HFF-Myc (cell line): ENCODE results near the gene C14orf93.
A peak's percentile ranks its signal among the peaks of the same experiment; 100 is the strongest.
"Not testable (repeated sequence)": the region's sequence is repeated elsewhere in the genome, so short reads cannot be mapped to it uniquely, and the experiment has no call there.

ENCODE experiments used
- DNase-seq: peaks from one replicate; pipeline ENCODE4 v3.0.0-alpha.2; 2011; ENCODE audit warnings: low read depth; ENCODE audit errors: extremely low read depth
- H3K4me3 ChIP-seq: replicated peaks from 2 replicates; pipeline ENCODE4 v1.5.1; 2011; ENCODE audit warnings: low read depth, mild to moderate bottlenecking, control low read depth, low read length
- CTCF ChIP-seq: IDR thresholded peaks from 2 replicates; pipeline ENCODE4 v1.5.1; 2012; ENCODE audit warnings: mild to moderate bottlenecking, low read depth, low read length, control low read depth; ENCODE audit errors: missing control alignments

The C14orf93 gene

GRCh38 chr14:23006544-23007419, 3.2 kb downstream of the C14orf93 start:
- H3K4me3 ChIP-seq, result peak overlapping the region; percentile 50
- DNase-seq, result peak; percentile 96
- peak; percentile 3 for TF ChIP-seq CTCF

- no peak for TF ChIP-seq CTCF
- no peak for DNase-seq
These were observed 3.8 kb downstream of the C14orf93 start for GRCh38 chr14:23006188-23006534.

GRCh38 chr14:23005451-23006187, 4.3 kb downstream of the C14orf93 start:
- TF ChIP-seq CTCF, result no peak
- peak overlapping the region; percentile 50; the same call in 1 of the 2 replicates for H3K4me3 ChIP-seq
- DNase-seq, result no peak

More at GRCh38 chr14:23006188-23006534, 3.8 kb downstream of the C14orf93 start:
- H3K4me3 ChIP-seq, result peak overlapping the region; percentile 50

- not testable (repeated sequence) for DNase-seq, H3K4me3 ChIP-seq
These were observed 5.7 kb downstream of the C14orf93 start for GRCh38 chr14:23004274-23004673.

GRCh38 chr14:23002592-23002991, 7.4 kb downstream of the C14orf93 start:
- no peak for TF ChIP-seq CTCF
- no peak overlapping the region for H3K4me3 ChIP-seq
- no peak for DNase-seq

GRCh38 chr14:23000860-23001259, 9.1 kb downstream of the C14orf93 start:
- no peak overlapping the region for H3K4me3 ChIP-seq
- no peak for DNase-seq
- no peak for TF ChIP-seq CTCF

- H3K4me3 ChIP-seq, result no peak overlapping the region
- no peak for DNase-seq
- no peak for TF ChIP-seq CTCF
These were observed 11.5 kb downstream of the C14orf93 start for GRCh38 chr14:22998329-22999012.
